SK-N-MC (cell line): Measurements from ENCODE around the gene CAVIN3.

Source experiments
- DNase-seq: peaks from one replicate; pipeline ENCODE4 v3.0.0-alpha.2; 2011; ENCODE audit warnings: low read depth, low spot score
- H3K27ac ChIP-seq: fragments of 200-600 bp; sonication (generic); 2 replicates; pipeline ENCODE4 v1.5.1; 2016; ENCODE audit warnings: mixed run types
- H3K36me3 ChIP-seq: fragments of 200-600 bp; sonication (generic); 2 replicates; pipeline ENCODE4 v1.6.1; 2017; ENCODE audit warnings: antibody characterized with exemption, low read length, mixed read lengths; ENCODE audit not compliant: insufficient read depth
- H3K4me3 ChIP-seq: fragments of 200-600 bp; sonication (generic); 2 replicates; pipeline ENCODE4 v1.5.1; 2016
- H3K9ac ChIP-seq: fragments of 200-600 bp; sonication (generic); 2 replicates; pipeline ENCODE4 v1.8.0; 2017; ENCODE audit warnings: mixed run types, mixed read lengths; ENCODE audit not compliant: insufficient read length
- H3K9me3 ChIP-seq: fragments of 200-600 bp; sonication (generic); 2 replicates; pipeline ENCODE4 v1.6.1; 2017; ENCODE audit warnings: low read depth, mild to moderate bottlenecking, antibody characterized with exemption, low read length, moderate library complexity, mixed read lengths
- EZH2 ChIP-seq: fragments of 200-600 bp; sonication (generic); IDR thresholded peaks from one replicate; pipeline ENCODE4 v1.6.1; 2017; ENCODE audit warnings: antibody characterized with exemption
- FOXP2 ChIP-seq: optimal IDR thresholded peaks from 2 replicates; pipeline ENCODE3; 2011; ENCODE audit warnings: mild to moderate bottlenecking, moderate library complexity; ENCODE audit not compliant: insufficient read depth; ENCODE audit errors: extremely low read length, control extremely low read depth
- POLR2AphosphoS5 ChIP-seq: IDR thresholded peaks from 2 replicates; pipeline ENCODE4 v1.6.1; 2012; ENCODE audit warnings: mild to moderate bottlenecking, low read depth, low read length, borderline replicate concordance

The CAVIN3 gene

GRCh38 chr11:6319001-6319703, 1.1 kb downstream of the CAVIN3 start:
- no peak overlapping the region for H3K27ac ChIP-seq
- no peaks in the 10 kb centered on the region for H3K36me3 ChIP-seq
- no peak for DNase-seq
- no peak overlapping the region for H3K9ac ChIP-seq
- H3K9me3 ChIP-seq, result no peaks in the 10 kb centered on the region
- no peak for TF ChIP-seq POLR2AphosphoS5
- TF ChIP-seq FOXP2, result no peak
- no peak for TF ChIP-seq EZH2
- no peak overlapping the region for H3K4me3 ChIP-seq

- no peak overlapping the region for H3K4me3 ChIP-seq
- no peak overlapping the region for H3K9ac ChIP-seq
- H3K9me3 ChIP-seq, result no peaks in the 10 kb centered on the region
- TF ChIP-seq POLR2AphosphoS5, result no peak
- TF ChIP-seq EZH2, result no peak
- TF ChIP-seq FOXP2, result no peak
- H3K27ac ChIP-seq, result no peak overlapping the region
- no peak for DNase-seq
- no peaks in the 10 kb centered on the region for H3K36me3 ChIP-seq
These were observed 2.1 kb downstream of the CAVIN3 start for GRCh38 chr11:6318204-6318603.

- TF ChIP-seq EZH2 (no peak), FOXP2 (no peak), POLR2AphosphoS5 (no peak)
- no peak overlapping the region for H3K27ac ChIP-seq
- H3K4me3 ChIP-seq, result no peak overlapping the region
- no peak overlapping the region for H3K9ac ChIP-seq
- H3K36me3 ChIP-seq, result no peaks in the 10 kb centered on the region
- H3K9me3 ChIP-seq, result no peaks in the 10 kb centered on the region
- DNase-seq, result no peak
These were observed 4.4 kb downstream of the CAVIN3 start for GRCh38 chr11:6315811-6316425.

GRCh38 chr11:6312106-6312505, 8.2 kb downstream of the CAVIN3 start:
- Histone ChIP-seq H3K9me3 (no peaks in the 10 kb centered on the region), H3K9ac (no peak overlapping the region), H3K4me3 (no peak overlapping the region), H3K27ac (no peak overlapping the region), H3K36me3 (no peaks in the 10 kb centered on the region)
- TF ChIP-seq FOXP2 (no peak), POLR2AphosphoS5 (no peak), EZH2 (no peak)
- DNase-seq, result no peak

- Histone ChIP-seq H3K9ac (no peak overlapping the region), H3K27ac (no peak overlapping the region), H3K9me3 (no peaks in the 10 kb centered on the region), H3K36me3 (no peaks in the 10 kb centered on the region), H3K4me3 (no peak overlapping the region)
- TF ChIP-seq EZH2 (no peak), FOXP2 (no peak), POLR2AphosphoS5 (no peak)
- DNase-seq, result no peak
These were observed 12.4 kb downstream of the CAVIN3 start for GRCh38 chr11:6307876-6308275.

- Histone ChIP-seq H3K9me3 (no peaks in the 10 kb centered on the region), H3K27ac (no peak overlapping the region), H3K9ac (no peak overlapping the region), H3K4me3 (no peak overlapping the region), H3K36me3 (no peaks in the 10 kb centered on the region)
- TF ChIP-seq EZH2 (no peak), FOXP2 (no peak), POLR2AphosphoS5 (no peak)
- no peak for DNase-seq
These were observed 15.0 kb downstream of the CAVIN3 start for GRCh38 chr11:6305297-6305696.

GRCh38 chr11:6303661-6304060, 16.6 kb downstream of the CAVIN3 start:
- no peak for TF ChIP-seq FOXP2
- TF ChIP-seq EZH2, result no peak
- TF ChIP-seq POLR2AphosphoS5, result no peak
- Histone ChIP-seq H3K36me3 (no peaks in the 10 kb centered on the region), H3K9ac (no peak overlapping the region), H3K4me3 (no peak overlapping the region), H3K27ac (no peak overlapping the region), H3K9me3 (no peaks in the 10 kb centered on the region)
- DNase-seq, result no peak

GRCh38 chr11:6301096-6301495, 19.2 kb downstream of the CAVIN3 start:
- Histone ChIP-seq H3K9me3 (no peaks in the 10 kb centered on the region), H3K27ac (no peak overlapping the region), H3K4me3 (no peak overlapping the region), H3K9ac (no peak overlapping the region), H3K36me3 (no peaks in the 10 kb centered on the region)
- DNase-seq, result no peak
- TF ChIP-seq POLR2AphosphoS5 (no peak), FOXP2 (no peak), EZH2 (no peak)

- Histone ChIP-seq H3K36me3 (no peaks in the 10 kb centered on the region), H3K9me3 (no peaks in the 10 kb centered on the region), H3K27ac (no peak overlapping the region), H3K4me3 (no peak overlapping the region), H3K9ac (no peak overlapping the region)
- TF ChIP-seq FOXP2, result no peak
- TF ChIP-seq EZH2, result no peak
- no peak for TF ChIP-seq POLR2AphosphoS5
- no peak for DNase-seq
These were observed 20.0 kb downstream of the CAVIN3 start for GRCh38 chr11:6300325-6300724.
